GM10248 (cell line): Measurements from ENCODE around the gene ABCD1.
"Not testable (repeated sequence)": the region's sequence is repeated elsewhere in the genome, so short reads cannot be mapped to it uniquely, and the experiment has no call there.

Experiments used
- CTCF ChIA-PET: fragments of 300-600 bp; sonication (Branson Sonifier 250); formaldehyde crosslinking; extraction: SDS; loops from one replicate; lab custom pipeline; 2021; ENCODE audit warnings: antibody characterized with exemption; lab: Yijun Ruan, JAX
- POLR2A ChIA-PET: fragments of 350-650 bp; sonication (Branson Sonifier 250); formaldehyde crosslinking; extraction: SDS; loops from one replicate; lab custom pipeline; 2020; ENCODE audit warnings: antibody characterized with exemption; lab: Yijun Ruan, JAX
- DNase-seq: peaks from one replicate; pipeline ENCODE4 v3.0.0; 2012; ENCODE audit errors: extremely low spot score
- CTCF ChIP-seq: IDR thresholded peaks from 2 replicates; pipeline ENCODE4 v1.5.1; 2012; ENCODE audit warnings: mild to moderate bottlenecking, low read depth; ENCODE audit errors: extremely low read depth, missing control alignments, control extremely low read depth

ABCD1 gene

GRCh38 chrX:153744210-153745066, 19.8 kb downstream of the ABCD1 start:
- no peak for TF ChIP-seq CTCF
- DNase-seq: no peak
- POLR2A ChIA-PET: no interaction called here
- CTCF ChIA-PET: no interaction called here

GRCh38 chrX:153745067-153745433, 20.4 kb downstream of the ABCD1 start:
- POLR2A ChIA-PET, CTCF ChIA-PET, DNase-seq: not testable (repeated sequence)

GRCh38 chrX:153746359-153746758, 21.7 kb downstream of the ABCD1 start:
- ChIA-PET CTCF (no interaction called here), POLR2A (no interaction called here)
- DNase-seq: no peak
- no peak for TF ChIP-seq CTCF

GRCh38 chrX:153746991-153747390, 22.3 kb downstream of the ABCD1 start:
- POLR2A ChIA-PET, CTCF ChIA-PET, DNase-seq: not testable (repeated sequence)

- DNase-seq, CTCF ChIA-PET, POLR2A ChIA-PET: not testable (repeated sequence)
Measured at GRCh38 chrX:153749017-153749416, 24.4 kb downstream of the ABCD1 start.

- POLR2A ChIA-PET: no interaction called here
- CTCF ChIA-PET: no interaction called here
- no peak for TF ChIP-seq CTCF
- no peak for DNase-seq
Measured at GRCh38 chrX:153750127-153750774, 25.6 kb downstream of the ABCD1 start.

- CTCF ChIA-PET: interaction anchor here (0.7 to 1.5 kb wide), 2 partner anchors 8 to 814 kb away, joined by 3 to 4 read pairs; no protein-coding TSS in a partner anchor
- no peak for DNase-seq
- POLR2A ChIA-PET: no interaction called here
- no peak for TF ChIP-seq CTCF
Measured at GRCh38 chrX:153755136-153755535, 30.5 kb downstream of the ABCD1 start.

GRCh38 chrX:153761863-153762262, 37.2 kb downstream of the ABCD1 start:
- no peak for TF ChIP-seq CTCF
- ChIA-PET CTCF (interaction anchor here (1.9 to 3.1 kb wide), 3 partner anchors 8 to 191 kb away, joined by 6 to 22 read pairs (median 8); partner anchors contain the start of gene RENBP), POLR2A (no interaction called here)
- no peak for DNase-seq
